NB4 (cell line): ENCODE results near the gene SEMA3C.

Source experiments
- DNase-seq: peaks from one replicate; pipeline ENCODE4 v3.0.0; 2010; ENCODE audit warnings: low read depth
- H3K4me3 ChIP-seq: one replicate; pipeline ENCODE4 v1.5.1; 2011; ENCODE audit warnings: mild to moderate bottlenecking, low read depth, low read length, moderate library complexity
- MYC ChIP-seq: IDR thresholded peaks from 2 replicates; pipeline ENCODE4 v1.6.1; 2011; ENCODE audit warnings: low read depth, low read length
- POLR2A ChIP-seq: IDR thresholded peaks from 2 replicates; pipeline ENCODE4 v1.6.1; 2011; ENCODE audit warnings: mild to moderate bottlenecking; ENCODE audit not compliant: insufficient read length; ENCODE audit errors: extremely low read depth
- TF ChIP-seq, protein P1 (sequence below): IDR thresholded peaks from one replicate; pipeline ENCODE4 v1.5.1; 2012; ENCODE audit warnings: low read depth, low read length
- TF ChIP-seq, protein P2 (sequence below): IDR thresholded peaks from 2 replicates; pipeline ENCODE4 v1.6.1; 2011; ENCODE audit warnings: low read depth, low read length

The SEMA3C gene

DNA sequence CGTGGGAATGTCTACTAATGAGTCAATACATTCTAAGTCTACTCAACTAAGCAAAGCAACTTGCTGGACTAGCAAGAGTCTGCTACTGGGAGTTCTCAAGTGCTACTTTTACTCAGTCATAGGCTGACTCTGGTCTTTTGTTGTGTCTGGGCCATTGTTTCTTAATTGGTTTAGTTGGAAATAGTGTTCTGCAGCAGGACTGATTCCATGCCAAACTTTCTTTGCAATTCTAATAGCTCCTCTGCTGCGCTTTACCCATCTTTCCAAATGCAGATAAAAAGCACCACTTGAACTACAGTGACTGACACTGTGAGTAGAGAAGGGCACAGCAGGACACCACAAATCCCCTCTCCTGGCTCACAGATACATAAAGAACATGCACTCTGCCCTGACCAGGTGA is 154.7 kb downstream of the SEMA3C start:
- no peak for DNase-seq
- no peak overlapping the region for H3K4me3 ChIP-seq
- TF ChIP-seq, protein P1, sequence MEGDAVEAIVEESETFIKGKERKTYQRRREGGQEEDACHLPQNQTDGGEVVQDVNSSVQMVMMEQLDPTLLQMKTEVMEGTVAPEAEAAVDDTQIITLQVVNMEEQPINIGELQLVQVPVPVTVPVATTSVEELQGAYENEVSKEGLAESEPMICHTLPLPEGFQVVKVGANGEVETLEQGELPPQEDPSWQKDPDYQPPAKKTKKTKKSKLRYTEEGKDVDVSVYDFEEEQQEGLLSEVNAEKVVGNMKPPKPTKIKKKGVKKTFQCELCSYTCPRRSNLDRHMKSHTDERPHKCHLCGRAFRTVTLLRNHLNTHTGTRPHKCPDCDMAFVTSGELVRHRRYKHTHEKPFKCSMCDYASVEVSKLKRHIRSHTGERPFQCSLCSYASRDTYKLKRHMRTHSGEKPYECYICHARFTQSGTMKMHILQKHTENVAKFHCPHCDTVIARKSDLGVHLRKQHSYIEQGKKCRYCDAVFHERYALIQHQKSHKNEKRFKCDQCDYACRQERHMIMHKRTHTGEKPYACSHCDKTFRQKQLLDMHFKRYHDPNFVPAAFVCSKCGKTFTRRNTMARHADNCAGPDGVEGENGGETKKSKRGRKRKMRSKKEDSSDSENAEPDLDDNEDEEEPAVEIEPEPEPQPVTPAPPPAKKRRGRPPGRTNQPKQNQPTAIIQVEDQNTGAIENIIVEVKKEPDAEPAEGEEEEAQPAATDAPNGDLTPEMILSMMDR = no peak
- TF ChIP-seq MYC (no peak), POLR2A (no peak)
- TF ChIP-seq, protein P2, sequence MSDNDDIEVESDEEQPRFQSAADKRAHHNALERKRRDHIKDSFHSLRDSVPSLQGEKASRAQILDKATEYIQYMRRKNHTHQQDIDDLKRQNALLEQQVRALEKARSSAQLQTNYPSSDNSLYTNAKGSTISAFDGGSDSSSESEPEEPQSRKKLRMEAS = no peak

DNA sequence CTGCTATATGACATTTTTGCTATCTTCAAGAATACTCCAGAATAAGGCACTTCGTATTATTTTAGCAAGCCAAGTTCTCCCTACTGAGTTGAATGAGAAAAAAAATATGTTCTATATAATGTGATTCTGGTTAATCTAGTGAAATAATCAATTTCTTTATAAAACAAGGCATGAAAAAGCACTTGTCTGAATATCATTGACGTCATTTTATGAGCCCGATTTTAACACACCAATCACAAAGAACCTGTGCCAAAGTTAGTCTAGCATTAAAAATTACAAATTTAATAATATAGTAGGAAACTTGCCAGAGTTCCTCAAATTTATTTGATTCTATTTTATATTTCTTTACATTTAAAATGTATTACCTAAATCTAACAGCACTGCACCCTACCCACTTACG is 155.1 kb downstream of the SEMA3C start:
- no peak for DNase-seq
- no peak for TF ChIP-seq POLR2A
- no peak for TF ChIP-seq MYC
- TF ChIP-seq, protein P1 = no peak
- TF ChIP-seq, protein P2 = no peak
- no peak overlapping the region for H3K4me3 ChIP-seq

DNA sequence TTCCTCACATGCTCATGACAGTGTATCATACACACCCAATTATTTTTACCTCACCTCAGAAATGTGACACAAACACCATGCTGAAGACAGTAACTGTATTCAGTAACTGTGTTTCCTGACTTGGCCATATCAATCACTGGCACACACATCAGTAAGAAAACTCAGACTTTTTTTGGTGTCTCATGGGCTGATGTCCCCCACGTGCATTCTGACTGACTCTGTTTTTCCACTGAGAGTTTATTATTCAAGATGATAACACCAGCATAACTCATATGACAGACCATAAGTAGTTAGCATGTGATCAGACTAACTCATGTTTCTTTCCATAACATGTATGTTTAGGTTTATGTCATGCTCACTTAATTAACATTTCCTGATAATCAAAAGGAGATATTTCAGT is 155.6 kb downstream of the SEMA3C start:
- H3K4me3 ChIP-seq = no peak overlapping the region
- no peak for DNase-seq
- TF ChIP-seq, protein P1 = no peak
- TF ChIP-seq MYC = no peak

DNA sequence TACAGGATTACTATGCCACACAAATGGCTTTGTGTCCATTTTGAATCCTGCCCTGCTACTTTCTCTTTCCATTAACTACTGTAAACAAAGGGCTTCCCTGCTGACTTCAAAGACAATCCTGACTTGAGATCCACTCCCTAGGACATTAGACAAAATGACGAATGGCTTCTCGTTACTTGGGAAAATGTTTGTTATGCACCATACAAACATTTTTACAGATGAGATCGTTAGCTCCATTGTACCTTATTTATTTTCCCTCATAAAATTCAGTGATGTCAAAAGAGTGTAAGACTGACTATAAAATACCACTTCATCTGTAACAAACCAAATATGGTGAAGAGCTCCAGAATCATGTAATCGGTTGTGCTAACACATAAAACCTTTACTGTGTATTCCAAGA is 158.6 kb downstream of the SEMA3C start:
- DNase-seq = no peak
- no peak overlapping the region for H3K4me3 ChIP-seq
- no peak for TF ChIP-seq MYC
- TF ChIP-seq, protein P2 = no peak
- TF ChIP-seq, protein P1 = no peak
- TF ChIP-seq POLR2A = no peak

- TF ChIP-seq POLR2A (no peak), MYC (no peak)
- DNase-seq = no peak
- no peak overlapping the region for H3K4me3 ChIP-seq
These were observed 165.7 kb downstream of the SEMA3C start for GRCh38 chr7:80752954-80753690.

DNA sequence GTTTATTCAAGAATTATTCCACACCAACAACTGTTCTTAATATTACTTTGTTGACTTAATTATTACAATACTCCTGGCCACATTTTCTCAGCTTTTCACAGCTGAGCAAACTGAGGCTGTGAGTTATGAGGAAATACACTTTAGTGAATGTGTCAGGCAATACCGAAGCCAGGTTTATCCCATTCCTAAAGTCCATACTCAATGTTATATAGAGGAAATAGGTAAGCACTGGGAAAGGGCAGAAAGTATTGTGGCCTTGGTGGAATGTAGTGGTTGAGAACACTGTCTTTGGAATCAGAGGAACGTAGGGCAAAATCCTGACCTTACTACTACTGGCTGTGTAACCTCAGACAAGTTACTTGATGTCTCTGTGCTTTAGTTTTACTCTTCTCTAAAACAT is 169.6 kb downstream of the SEMA3C start:
- no peak for TF ChIP-seq POLR2A
- TF ChIP-seq, protein P1 = no peak
- TF ChIP-seq MYC = no peak
- TF ChIP-seq, protein P2 = no peak
- no peak overlapping the region for H3K4me3 ChIP-seq
- DNase-seq = no peak
